ENCODE results near the gene ARHGAP30.

DNA sequence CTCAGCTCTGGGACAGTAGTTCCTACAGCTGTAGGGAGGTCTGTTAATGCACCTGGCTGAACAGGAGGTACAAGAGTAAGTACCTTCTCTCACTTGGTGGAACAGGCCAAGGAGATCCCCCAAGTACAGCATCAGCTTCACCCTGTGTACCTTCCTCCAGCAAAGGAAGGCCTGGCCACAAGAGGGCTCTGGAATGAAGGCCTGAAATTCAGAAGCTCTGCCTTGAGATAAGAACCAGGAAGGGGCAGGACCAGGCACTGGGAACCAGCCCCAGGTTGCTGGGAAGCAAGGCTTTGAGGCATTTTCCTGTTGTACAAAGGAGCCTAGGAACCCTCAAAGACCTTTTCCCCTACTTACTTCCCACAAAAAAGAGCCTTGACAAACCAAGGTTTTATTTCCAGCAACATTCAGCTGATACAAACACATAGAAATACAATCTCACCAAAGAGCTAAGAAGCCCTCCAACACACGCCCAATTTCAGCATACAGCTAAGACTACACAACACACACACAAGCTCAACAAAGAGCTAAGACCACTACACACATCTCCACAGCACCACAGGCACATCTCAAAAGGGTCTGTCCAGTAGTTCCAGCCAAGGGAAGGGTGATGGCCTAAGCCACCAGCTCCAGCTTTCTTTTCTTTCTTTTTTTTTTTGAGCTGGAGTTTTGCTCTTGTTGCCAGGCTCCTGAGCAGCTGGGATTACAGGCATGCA, 72.2 kb downstream of the ARHGAP30 start:
- TF ChIP-seq POLR2A (IDR thresholded peaks at IDR 0.05) = no peak
- TF ChIP-seq, protein P1, sequence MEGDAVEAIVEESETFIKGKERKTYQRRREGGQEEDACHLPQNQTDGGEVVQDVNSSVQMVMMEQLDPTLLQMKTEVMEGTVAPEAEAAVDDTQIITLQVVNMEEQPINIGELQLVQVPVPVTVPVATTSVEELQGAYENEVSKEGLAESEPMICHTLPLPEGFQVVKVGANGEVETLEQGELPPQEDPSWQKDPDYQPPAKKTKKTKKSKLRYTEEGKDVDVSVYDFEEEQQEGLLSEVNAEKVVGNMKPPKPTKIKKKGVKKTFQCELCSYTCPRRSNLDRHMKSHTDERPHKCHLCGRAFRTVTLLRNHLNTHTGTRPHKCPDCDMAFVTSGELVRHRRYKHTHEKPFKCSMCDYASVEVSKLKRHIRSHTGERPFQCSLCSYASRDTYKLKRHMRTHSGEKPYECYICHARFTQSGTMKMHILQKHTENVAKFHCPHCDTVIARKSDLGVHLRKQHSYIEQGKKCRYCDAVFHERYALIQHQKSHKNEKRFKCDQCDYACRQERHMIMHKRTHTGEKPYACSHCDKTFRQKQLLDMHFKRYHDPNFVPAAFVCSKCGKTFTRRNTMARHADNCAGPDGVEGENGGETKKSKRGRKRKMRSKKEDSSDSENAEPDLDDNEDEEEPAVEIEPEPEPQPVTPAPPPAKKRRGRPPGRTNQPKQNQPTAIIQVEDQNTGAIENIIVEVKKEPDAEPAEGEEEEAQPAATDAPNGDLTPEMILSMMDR (IDR thresholded peaks at IDR 0.05) = peak in 5 of 7 experiments; percentile 53 to 80 (median 71)
- peak in 2 of 3 donors; percentile 22 to 89 for TF ChIP-seq POLR2AphosphoS5 (IDR thresholded peaks at IDR 0.05)
